GM19035 (cell line): ENCODE results near the gene IGFN1.
"Not testable (repeated sequence)": the region's sequence is repeated elsewhere in the genome, so short reads cannot be mapped to it uniquely, and the experiment has no call there.

Source experiments
- ATAC-seq: cut with Tn5 transposase; IDR thresholded peaks from one replicate; pipeline ENCODE4 v1.9.1; 2021; ENCODE audit not compliant: unreplicated experiment

The IGFN1 gene

DNA sequence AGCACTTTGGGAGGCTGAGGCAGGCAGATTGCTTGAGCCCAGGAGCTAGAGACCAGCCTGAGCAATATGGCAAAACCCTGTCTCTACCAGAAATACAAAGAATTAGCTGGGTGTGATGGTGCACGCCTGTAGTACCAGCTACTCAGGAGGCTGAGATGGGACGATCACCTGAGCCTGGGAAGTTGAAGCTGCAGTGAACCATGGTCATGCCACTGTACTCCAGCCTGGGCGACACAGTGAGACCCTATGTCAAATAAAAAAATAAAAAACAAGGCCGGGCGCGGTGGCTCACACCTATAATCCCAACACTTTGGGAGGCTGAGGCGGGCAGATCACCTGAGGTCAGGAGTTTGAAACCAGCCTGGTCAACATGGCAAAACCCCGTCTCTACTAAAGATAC is 27.6 kb upstream of the IGFN1 start:
- ATAC-seq = not testable (repeated sequence)

DNA sequence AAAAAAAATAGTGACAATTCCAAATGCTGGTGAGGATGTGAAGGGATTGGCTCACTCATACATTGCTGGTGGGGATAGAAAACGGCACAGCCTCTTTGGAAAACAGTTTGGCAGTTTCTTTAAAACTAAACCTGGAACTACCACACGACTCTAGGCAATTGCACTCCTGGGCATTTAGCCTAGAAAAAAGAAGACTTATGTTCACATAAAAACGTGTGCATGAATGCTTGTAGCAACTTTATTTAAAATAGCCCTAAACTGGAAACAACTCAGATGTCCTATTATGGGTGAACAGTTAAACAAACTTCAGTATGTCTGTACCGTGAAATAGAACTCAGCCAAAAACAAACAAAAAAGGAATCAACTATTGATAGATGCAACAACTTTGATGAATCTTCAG is 26.9 kb upstream of the IGFN1 start:
- no peak for ATAC-seq

DNA sequence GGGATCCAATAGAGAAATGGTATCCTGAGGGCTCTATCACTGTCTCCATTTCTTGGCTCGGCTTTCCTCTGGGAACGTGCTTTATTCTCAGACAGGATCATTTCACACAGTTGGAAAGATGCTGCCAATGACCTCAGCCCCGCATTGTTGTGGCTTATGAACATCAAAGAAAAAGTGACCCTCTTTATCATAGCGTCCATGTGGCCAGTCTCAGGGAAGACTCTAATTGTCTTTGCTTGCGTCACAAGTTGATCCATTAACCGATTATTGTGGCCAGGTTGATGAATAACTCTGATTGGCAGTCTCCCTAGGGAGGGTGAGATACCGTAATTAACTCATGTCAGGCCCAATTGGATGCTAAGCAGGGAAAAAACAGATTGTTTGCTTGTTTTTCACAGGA is 26.0 kb upstream of the IGFN1 start:
- no peak for ATAC-seq

DNA sequence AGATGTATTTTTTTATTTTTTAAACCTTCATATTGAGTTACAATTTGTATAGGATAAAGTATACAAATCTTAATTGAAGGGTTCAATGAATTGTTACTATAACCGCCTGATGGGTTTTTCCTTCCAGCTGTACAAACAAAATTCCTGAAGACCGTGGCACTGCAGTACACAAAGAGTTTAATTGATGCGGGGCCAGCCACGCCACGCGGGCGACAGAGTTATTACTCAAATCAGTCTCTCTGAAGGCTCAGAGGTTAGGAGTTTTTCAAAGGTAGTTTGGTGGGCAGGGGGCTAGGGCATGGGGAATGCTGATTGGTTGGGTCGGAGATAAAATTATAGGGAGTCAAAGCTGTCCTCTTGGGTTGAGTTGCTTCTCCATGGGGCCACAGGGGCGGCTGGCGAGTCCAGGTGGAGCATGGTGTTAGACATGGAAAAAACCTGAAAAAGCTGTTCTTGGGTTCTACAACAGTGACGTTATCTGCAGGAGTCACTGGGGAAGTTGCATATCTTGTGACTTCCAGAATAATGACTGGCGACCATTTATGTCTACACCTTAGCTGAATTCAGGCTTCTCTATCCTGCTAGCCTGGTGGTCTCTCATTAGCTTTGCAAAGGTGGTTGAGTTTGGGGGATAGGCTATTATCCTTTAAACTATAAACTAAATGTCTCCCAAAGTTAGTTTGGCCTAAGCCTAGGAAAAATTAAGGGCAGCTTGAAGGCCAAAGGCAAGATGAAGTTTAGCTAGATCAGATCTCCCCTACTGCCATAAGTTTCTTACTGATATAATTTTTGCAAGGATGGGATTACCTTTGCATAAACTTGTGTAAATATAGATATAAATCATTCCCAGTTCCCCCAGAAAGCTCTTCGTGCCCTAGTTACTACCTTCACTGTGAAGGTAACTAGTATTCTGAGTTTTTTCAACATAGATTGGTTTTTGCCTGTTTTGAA is 23.3 kb upstream of the IGFN1 start:
- ATAC-seq = no peak

DNA sequence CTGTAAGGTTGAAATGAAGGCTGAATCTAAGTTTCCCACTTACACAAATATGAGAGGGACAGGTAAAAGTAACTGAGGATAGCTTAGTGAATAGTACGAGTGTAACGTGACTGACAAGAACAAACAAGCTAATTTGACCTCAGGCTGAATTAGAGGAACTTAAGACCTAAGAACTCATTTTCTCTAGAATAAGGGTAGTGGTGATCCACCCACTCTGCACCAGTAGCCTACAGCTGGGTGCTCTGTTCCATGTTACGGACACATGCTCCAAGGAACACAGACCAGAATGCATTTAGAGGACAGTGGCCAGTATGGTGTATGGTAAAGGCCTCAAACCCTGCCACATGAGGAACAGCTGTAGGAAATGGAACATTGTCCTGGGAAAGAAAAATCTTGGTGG is 21.4 kb upstream of the IGFN1 start:
- no peak for ATAC-seq

DNA sequence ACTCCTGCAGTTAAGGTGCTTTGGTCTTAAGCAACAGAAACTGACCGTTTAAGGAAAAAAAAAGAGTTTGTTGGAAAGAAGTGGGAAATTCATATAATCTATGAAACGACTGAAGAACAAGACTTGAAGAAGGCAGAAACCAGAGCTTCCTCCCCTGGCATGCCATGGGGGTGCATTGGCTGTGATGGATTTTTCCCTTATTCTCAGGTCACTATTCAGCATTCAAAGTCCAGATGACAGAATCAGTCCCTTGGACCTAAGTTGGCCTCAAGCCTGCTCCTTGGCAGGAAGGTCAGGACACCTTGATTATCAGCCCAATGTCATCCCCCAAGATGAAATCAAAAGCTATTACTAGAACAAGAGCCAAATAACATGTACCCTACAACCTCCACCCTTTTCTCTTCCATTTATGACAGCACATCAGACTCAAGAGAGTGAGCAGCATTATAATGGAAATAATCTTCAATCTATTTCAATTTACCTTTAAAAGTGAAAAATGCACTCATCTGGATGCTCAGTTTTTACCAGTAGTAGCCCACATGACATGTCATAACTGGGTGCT is 20.6 kb upstream of the IGFN1 start:
- no peak for ATAC-seq

DNA sequence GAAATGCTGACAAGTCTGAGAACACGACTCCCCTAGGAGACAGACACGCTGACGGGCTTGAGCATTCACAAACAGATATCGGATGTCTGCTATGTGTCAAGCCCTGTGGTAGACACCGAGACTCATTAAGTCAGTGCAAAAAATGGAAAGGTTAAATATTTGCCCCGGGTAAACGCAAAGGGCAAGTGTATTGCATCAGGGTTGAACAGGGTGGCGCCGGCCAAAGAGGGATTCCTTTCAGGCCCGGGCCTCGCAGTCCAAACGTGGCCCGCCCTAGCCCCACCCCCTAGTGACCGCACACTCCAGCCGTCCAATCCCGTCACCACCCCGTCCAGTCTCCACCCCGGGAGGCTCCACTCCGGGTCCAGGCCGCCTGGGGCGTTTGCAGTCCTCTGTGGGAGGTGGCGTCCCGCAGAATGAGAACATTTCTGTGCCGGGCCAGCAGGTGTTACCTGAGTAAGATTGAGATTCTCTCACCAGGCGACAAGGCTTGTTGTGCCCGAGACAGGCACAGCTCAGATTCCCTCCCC is 20.0 kb upstream of the IGFN1 start:
- ATAC-seq = peak; percentile 94

DNA sequence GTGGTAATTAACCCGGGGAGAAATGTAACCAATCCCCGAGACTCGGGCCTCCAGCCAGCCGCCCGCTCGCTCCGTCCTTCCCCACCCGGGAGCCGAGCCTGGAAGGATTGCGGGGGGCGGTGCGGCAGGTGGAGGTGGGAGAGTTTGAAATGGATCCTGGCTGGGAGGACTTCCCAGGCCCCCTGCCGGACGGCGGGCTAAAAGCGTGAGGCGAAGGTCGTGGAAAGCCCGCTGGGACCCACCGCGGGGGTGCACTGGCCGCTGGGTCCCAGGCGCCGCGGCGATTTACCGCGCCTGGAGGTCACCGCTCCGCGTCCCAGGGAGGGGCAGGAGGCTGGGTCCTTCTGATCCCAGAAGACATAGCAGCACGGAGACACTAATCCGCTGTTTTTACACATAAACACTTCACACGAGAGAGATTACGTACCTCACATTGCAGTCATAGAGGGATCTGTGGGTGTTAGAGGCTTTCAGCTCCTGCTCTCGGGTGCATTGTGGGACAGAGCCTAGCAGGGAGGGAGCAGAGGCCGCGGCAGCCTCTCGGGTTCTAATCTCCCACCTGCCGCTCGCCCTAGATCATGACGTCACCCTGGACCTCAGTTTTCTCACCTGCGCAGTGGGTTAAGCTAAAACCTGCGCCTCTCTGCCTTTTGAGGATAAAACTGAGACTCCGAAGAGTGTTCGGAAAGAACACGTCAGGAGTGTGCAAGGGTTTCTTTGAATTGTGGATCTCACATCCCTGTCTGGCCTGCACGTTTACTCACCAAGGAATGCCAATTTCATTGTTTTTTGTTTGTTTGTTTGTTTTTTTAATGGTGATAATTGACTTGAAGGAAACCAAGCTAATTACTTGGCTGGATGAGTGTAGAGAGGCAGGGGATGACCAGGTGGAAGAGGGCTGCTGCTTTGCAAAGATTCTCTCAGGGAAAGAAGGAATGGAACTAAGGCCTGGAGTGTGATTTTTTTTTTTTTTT is 19.3 kb upstream of the IGFN1 start:
- peak; percentile 48 for ATAC-seq

DNA sequence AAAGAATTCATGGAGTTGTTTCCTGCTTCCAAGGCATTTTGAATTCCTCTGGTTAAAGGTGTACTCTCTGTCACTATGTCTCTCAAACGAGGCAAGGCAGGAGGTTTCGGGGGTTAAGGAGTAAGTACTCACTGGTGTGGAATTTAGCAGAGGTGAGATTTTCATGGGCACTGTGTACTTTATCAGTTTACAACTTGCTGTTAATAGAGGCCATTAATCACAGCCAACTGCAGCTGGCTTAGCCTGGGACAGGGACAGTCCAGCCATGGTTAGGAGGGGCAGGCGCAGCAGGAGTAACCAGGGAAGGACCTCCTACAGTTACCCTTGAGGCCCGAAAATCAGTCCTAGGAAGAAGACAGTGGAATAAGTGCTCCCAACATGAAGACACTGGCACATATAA is 18.3 kb upstream of the IGFN1 start:
- ATAC-seq = no peak

DNA sequence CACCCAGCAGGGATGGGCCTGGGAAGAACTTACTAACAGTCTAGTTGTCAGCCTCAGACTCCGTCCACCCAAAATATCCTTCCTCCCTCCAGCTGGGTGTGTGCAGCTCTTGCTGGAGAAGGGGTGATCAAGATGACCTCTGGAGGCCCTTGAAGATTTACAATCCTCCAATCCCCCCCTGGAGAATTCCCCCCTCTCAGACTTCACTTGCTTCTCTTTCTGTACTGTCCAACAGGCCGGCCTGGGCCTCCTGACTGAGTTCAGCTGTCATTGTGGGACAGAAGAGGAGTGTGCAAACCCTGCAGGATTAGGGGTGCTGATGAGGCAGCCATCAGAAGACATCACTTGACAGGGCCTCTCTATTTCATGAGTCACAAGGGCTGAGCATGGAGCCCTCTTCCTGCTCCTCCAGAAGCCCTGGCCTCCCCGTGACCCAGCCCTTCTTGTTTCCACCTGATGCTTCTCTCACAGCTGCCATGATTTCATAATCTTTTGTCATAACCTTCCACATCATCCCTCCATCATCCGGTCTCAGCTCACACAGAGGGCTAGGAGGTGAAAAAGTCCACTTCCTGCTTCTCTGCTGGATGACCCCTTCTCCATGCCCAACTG is 17.5 kb upstream of the IGFN1 start:
- ATAC-seq = no peak

DNA sequence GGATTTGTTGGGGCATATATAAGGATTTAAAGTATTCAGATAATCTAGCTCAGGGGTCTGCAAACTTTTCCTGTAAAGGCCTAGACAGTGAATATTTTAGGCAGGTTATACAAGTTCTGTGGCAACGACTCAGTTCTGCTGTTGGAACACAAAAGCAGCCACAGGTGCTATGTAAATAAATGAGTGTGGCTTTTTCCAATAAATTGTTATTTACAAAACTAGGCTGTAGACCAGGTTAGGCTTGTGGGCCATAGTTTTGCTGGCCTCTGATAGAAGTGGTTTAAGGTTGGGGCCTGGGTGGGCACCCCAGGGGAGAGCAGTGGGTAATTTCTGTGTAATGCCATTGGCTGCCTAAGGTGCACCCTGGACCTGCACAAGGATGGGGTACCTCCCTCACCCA is 16.9 kb upstream of the IGFN1 start:
- ATAC-seq = no peak

DNA sequence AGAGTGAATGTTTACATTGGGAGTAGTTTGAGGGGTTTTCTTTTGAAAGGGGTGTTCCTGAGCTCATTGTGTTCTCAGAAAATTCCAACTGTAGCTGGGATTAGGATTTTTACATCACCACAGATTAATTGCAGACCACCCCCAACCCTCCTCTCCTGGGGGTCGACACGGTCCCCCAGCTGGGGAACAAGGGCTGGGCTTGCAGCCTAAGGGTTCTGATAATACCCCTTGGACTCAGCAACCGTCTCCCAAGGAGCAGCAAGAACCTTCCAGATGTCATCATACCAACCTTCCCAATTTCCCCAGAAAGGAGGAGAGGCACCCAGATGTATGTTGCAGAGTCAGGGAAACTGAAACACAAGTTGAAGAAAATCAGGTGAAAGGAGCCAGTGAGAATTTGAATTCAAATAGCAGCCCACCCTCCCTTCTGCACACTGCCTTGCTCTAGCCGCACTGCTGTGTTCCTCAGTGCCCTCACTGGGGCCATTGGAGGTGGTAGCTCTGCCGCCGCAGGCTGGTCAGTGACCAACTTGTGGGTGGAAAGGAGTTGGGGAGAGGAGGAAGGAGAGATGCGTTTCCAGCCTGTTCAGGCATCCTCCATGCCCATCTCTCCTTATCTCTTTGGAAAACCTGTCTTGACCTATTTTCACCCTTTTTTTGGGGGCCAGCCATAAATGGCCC is 14.7 kb upstream of the IGFN1 start:
- no peak for ATAC-seq

DNA sequence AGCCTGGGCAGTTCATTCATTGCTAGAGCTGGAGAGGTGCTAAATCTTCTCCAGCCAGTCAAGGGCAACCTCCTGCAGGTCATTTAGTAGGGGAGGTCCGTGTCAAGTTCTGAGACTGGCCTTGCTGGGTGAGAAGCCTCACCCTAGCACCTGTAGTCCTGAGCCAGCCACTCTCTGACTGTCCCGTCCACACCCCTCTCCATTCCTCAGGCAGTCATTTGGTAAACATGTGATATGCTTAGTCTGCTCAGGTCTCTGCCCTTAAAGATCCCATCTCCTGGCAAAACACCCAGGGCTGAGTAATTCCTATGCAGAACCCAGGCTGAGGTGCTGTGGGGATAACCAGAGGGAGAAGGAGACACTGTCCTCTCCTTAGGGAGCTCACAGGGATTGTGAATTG is 13.7 kb upstream of the IGFN1 start:
- ATAC-seq = no peak

DNA sequence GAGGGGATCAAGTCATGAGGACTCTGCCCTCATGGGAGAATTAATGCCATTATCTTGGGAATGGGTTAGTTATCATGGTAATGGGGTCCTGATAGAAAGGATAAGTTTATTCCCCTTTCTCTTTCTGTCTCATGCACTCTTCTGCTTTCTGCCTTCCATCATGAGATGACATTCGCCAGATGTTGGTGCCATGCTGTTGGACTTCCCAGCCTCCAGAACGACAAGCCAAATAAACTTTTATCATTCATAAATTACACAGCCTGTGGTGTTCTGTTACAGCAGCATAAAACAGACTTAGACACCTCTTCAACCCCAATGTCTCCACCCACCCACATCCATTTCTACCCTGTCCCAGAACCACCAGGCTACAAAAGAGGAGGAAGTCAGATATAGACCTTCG is 11.9 kb upstream of the IGFN1 start:
- no peak for ATAC-seq

DNA sequence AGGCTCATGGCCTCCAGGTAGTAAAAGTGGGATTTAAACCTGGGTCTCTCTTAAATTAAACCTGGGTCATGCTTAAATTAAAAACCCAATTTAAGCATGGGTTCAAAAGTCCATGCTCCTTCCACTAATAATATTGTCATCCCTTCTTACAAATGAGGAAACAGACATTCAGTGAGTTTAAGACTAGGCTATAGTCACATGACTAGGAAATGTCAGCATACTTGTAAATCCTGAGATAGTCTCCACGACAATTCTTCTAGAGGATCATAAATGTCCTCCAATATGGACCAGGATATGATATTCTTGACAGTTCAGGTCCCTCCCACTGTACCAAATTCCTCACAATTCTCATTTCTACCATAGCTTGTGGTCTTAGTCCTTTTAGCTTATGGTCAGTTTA is 10.5 kb upstream of the IGFN1 start:
- no peak for ATAC-seq

DNA sequence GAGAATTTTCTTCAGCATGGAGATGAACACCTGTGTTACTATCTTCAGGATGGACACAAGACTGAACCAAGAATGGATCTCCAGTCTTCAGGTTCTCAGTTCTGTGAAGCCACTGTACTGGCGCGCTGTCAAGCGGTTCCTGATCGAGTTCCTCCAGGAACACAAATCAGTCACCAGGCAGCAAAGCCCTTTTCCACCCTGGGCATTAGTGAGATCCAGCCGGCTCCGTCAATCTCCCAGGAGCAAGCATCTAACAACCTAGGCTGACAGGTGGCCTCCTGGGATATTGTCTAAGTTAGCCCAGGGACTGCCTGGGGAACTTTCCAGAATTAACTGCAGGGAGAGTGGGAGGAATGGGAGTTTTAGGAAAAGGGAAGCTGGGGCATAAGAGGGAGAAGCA is 9.7 kb upstream of the IGFN1 start:
- no peak for ATAC-seq

DNA sequence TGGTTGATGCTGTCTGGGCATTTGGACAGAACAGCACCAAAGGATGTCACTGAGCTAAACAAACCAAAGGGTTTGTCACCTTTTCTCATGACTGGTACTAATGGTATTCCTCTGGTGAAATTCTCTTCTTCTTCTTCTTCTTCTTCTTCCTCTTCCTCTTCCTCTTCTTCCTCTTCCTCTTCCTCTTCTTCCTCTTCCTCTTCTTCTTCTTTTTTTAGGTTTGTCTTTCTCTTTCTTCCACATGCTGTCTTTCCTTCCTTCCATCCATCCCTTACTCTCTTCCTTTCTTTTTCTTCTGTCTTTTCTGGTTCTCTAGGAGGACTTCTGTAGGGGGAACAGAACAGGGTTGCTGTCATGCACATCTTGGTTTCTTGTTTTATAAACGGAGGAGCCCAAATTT is 9.3 kb upstream of the IGFN1 start:
- no peak for ATAC-seq

DNA sequence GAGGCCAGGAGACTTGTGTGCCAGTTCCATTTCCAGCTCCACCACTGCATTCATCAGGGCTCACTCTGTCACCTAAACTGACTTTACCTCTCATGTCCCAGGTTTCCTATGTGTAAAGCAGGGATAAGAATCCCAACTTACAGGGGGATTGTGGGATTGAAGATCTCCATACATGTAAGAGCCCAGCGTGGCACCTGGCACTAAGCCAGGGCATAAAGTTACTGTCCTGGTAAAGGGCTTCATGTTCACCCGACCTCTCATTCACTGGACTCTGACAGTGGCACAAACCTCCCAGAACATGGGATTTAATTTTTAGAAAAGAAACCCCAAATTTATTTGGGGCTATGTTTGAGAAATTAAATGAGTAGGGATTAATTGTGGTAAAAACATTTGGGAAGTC is 8.9 kb upstream of the IGFN1 start:
- ATAC-seq = no peak

DNA sequence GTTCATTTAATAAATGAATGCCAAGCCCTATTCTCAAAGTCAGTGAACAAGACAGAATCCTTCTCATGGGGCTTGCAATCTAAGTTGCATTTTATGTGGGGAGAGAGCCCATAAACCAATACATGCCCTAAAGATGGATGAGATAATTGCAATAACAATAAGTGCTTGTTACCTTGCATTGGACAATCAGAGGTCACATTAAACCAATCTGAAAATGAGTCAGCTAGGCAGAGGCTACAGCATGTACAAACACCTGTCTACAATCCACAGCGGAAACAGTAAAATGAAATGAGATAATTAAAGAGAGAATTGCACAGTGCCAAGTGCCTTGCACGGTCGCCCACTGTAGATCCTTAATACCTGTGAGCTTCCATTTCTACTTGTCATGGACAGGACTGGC is 7.4 kb upstream of the IGFN1 start:
- no peak for ATAC-seq

DNA sequence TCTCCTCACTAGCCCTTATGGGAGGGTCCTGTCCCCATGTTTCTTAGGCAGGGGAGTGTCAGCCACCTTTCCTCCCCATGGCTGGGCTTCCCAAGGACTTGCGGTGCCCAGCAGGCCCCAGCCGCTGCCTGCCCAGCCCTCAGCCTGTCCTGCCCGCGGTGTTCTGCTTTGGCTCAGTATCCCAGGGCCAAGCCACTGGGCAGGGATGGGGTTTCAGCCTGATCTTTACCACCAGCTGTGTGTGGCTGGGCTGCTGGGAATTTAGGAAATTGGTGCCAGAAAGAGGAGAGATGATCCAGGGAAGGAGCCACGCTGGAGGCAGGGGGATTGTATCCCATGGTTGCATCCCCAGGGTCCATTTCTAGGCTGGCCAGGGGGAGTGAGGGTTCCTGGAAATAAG is 6.9 kb upstream of the IGFN1 start:
- no peak for ATAC-seq
